ENCODE results near the gene CR1L. TPM values are rescaled to one million over a fixed set of nuclear protein-coding genes. Genes with fewer than 3 reads are reported as not detected.
"Not testable (repeated sequence)": the region's sequence is repeated elsewhere in the genome, so short reads cannot be mapped to it uniquely, and the experiment has no call there.

Gene CR1L
- total RNA-seq, 2 donors from 2014 or later = 0.81 TPM; not detected in 1

DNA sequence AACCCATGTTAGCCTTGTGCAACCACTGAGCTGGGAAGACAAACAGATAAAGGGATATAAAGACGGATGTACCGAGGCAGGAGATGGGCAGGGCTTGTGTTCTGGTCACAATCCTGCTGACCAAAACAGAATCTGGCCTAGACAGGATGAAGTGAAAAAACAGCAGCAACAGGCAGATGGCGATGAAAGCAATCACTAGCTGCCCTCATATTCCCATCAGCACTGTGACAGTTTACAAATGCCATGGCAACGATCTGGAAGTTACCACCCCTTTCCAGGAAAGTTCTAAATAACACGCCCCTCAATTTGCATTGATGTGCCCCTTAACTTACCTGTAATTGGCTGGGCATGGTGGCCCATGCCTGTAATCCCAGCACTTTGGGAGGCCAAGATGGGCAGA, 66.4 kb downstream of the CR1L start:
- Mint-ChIP-seq H3K27me3 (peaks cover 2% of the 10 kb centered on the region), H3K36me3 (ENCODE audit: low read depth) (peaks cover 2% of the 10 kb centered on the region), H3K4me3 (no peak overlapping the region), H3K27ac (no peak overlapping the region), H3K4me1 (no peaks in the 10 kb centered on the region)
- no peaks in the 10 kb centered on the region for H3K9me3 ChIP-seq (ENCODE audit: control insufficient read depth, low read length, poor library complexity, severe bottlenecking)
- DNase-seq (no peak), ATAC-seq (no peak)

DNA sequence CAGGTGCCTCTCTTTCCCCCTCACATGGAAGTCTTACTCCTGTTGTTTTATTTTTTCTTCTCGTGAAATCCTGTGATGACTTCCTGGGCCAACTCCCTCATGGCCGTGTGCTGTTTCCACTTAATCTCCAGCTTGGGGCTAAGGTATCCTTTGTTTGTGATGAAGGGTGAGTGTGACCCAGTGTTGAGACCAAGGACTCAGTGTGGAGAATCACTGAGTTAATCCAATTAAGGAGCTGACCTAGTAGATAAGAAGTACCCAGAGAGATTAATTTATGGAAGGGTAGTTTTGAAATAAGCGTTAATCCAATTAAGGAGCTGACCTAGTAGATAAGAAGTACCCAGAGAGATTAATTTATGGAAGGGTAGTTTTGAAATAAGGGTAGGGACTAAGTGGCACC, 67.8 kb downstream of the CR1L start:
- not testable (repeated sequence) for H3K4me3 Mint-ChIP-seq; H3K4me1 Mint-ChIP-seq; H3K27ac Mint-ChIP-seq; ATAC-seq; H3K36me3 Mint-ChIP-seq (ENCODE audit: low read depth); H3K27me3 Mint-ChIP-seq; H3K9me3 ChIP-seq (ENCODE audit: control insufficient read depth, low read length, poor library complexity, severe bottlenecking); DNase-seq

DNA sequence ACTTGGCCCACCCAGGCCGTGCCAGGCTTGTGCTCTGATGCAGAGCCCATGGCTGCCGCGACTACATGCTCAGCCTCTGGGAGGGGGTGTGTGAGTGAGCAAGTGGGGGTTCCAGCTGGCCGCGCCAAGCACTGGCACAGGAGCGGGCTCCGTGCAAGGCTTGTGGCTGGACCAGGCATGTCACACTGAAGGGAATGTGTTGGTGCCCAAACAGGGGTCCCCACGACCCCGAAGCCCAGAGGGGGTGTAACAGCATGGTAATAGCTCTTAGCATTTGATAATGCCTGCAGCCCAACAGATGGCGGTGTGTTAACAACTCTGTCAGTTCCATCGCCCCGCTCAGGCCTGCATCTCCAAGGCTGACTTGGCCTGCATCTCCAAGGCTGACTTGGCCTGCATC, 68.6 kb downstream of the CR1L start:
- H3K27me3 Mint-ChIP-seq = peaks cover 9% of the 10 kb centered on the region
- H3K9me3 ChIP-seq (ENCODE audit: control insufficient read depth, low read length, poor library complexity, severe bottlenecking) = no peaks in the 10 kb centered on the region
- H3K4me1 Mint-ChIP-seq = no peaks in the 10 kb centered on the region
- H3K27ac Mint-ChIP-seq = no peak overlapping the region
- DNase-seq (no peak), ATAC-seq (no peak)
- H3K4me3 Mint-ChIP-seq = no peak overlapping the region
- peaks cover 2% of the 10 kb centered on the region for H3K36me3 Mint-ChIP-seq (ENCODE audit: low read depth)

DNA sequence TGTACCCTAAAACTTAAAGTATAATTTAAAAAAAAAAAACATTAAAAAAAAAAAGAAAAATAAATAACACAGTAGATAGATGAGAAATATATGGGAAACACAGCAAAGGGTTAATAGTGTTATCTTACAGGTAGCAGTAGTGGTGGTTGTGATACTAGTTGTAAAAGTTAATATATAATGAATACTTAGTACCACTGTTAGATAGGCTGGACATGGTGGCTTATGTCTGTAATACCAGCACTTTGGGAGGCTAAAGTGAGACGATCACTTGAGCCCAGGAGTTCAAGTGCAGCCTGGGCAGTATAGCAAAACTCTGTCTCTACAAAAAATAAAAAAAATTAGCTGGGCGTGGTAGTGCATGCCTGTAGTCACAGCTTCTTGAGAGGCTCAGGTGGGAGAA, 74.3 kb downstream of the CR1L start:
- H3K27ac Mint-ChIP-seq = no peak overlapping the region
- no peak overlapping the region for H3K4me3 Mint-ChIP-seq
- ATAC-seq = no peak
- H3K27me3 Mint-ChIP-seq = peaks cover 9% of the 10 kb centered on the region
- H3K9me3 ChIP-seq (ENCODE audit: control insufficient read depth, low read length, poor library complexity, severe bottlenecking) = no peaks in the 10 kb centered on the region
- DNase-seq = no peak
- H3K36me3 Mint-ChIP-seq (ENCODE audit: low read depth) = peaks cover 2% of the 10 kb centered on the region
- no peaks in the 10 kb centered on the region for H3K4me1 Mint-ChIP-seq

DNA sequence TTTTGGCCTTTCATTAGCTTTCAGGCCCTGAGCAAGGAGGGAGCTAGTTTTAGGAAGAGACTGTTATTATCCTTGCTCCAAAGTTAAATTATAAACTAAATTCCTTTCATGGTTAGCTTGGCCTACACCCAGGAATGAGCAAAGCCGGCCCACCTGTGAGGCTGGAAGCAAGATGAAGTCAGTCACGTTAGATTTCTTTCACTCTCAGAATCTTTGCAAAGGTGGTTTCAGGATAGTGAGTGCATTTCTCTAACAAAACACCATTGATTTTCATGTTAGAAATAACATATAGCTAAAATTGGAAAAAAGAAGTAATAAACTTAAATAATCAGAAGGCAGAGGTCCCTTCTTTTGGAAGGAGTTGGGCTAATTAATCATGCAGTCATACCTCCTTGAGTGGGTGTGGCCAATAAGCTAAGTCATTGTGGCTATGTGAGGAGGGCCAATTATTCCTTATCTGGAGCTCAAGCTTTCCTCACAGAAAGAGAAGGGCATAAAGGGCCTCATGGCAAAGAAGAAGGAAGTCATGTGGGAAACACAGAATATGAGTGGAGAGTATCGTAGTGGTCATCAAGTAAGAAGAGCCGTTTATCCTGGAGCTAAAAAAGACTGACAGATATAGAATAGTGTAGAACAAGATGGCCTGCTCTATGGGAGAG, 83.4 kb downstream of the CR1L start:
- H3K27ac Mint-ChIP-seq; H3K27me3 Mint-ChIP-seq; H3K4me3 Mint-ChIP-seq; ATAC-seq; H3K4me1 Mint-ChIP-seq; H3K36me3 Mint-ChIP-seq (ENCODE audit: low read depth); DNase-seq; H3K9me3 ChIP-seq (ENCODE audit: control insufficient read depth, low read length, poor library complexity, severe bottlenecking): not testable (repeated sequence)

DNA sequence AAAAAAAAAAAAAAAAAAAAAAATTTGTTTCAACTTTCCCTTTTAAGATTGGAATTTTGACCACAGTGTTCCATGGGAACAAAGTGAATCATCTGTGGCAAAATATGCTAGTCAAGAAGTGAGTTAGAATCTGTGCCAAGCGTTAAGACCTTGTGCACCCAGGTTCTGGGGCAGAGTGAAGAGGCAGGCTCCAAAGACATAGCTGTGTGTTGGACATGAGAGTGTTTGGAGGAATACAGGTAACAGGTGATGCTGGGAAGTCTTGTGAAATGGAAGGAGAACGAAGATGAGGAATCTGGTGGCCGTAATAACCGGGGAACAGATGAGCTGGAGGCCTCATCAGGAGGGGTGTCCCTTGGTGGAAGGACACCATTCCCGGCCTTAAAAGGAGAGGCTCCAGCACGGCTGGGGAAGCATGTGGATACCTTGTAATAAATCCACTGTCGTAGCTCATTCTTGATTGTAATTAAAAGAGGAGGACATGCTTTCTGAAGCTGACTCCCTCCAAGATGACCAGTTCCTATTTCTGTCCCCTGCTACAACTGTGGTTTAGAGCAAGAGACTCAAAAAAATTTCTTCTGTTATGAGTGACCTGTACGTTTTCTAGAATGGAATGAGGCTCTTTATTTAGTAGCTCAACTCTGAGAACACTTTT, 92.7 kb downstream of the CR1L start:
- not testable (repeated sequence) for H3K4me3 Mint-ChIP-seq; H3K36me3 Mint-ChIP-seq (ENCODE audit: low read depth); H3K4me1 Mint-ChIP-seq; H3K27ac Mint-ChIP-seq; ATAC-seq; H3K27me3 Mint-ChIP-seq; DNase-seq; H3K9me3 ChIP-seq (ENCODE audit: control insufficient read depth, low read length, poor library complexity, severe bottlenecking)

DNA sequence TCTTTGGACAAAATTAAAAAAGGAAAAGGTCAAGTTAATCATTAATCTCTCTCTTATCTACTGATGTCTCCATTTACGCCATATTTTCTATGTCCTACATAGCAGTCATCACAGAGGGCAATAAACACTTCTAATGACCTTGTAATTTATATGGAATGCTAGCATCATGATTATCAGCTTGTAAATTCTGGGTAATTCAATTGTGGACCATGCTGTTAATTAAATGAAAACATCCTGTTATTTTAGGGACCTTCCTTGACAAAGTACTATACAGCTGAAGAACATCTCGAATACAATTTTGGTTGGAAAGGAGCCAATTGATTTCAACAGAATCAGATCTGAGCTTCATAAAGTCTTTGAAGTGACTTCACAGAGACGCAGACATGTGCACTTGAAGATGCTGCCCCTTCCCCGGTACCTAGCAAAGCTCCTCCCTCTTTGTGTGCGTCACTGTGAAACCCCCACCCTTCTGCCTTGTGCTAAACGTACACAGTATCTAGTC, 93.3 kb downstream of the CR1L start:
- not testable (repeated sequence) for H3K36me3 Mint-ChIP-seq (ENCODE audit: low read depth); H3K9me3 ChIP-seq (ENCODE audit: control insufficient read depth, low read length, poor library complexity, severe bottlenecking); H3K4me1 Mint-ChIP-seq; H3K27ac Mint-ChIP-seq; H3K27me3 Mint-ChIP-seq; DNase-seq; H3K4me3 Mint-ChIP-seq
- peak; percentile 90 for ATAC-seq

DNA sequence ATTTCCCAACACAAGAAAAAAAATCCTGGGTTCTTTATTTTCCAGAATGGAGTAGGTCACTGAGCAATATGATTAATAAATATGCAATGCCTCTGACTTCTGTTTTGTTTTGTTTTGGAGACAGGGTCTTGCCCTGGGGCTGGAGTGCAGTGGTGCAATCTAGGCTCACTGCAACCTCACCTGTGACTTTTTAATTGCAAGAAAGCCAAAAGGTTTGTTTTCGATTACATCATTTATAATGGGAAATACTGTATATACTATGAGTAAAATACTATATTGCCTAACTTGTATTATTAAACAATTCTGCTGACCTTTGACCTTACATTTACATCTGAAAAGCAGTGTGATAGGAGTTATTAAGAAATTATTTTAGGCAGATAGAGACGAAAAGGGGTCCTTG, 95.3 kb downstream of the CR1L start:
- peaks cover 4% of the 10 kb centered on the region for H3K4me1 Mint-ChIP-seq
- H3K27me3 Mint-ChIP-seq = no peaks in the 10 kb centered on the region
- H3K4me3 Mint-ChIP-seq = no peak overlapping the region
- ATAC-seq = no peak
- H3K9me3 ChIP-seq (ENCODE audit: control insufficient read depth, low read length, poor library complexity, severe bottlenecking) = no peaks in the 10 kb centered on the region
- no peak overlapping the region for H3K27ac Mint-ChIP-seq
- no peak for DNase-seq
- H3K36me3 Mint-ChIP-seq (ENCODE audit: low read depth) = no peaks in the 10 kb centered on the region

DNA sequence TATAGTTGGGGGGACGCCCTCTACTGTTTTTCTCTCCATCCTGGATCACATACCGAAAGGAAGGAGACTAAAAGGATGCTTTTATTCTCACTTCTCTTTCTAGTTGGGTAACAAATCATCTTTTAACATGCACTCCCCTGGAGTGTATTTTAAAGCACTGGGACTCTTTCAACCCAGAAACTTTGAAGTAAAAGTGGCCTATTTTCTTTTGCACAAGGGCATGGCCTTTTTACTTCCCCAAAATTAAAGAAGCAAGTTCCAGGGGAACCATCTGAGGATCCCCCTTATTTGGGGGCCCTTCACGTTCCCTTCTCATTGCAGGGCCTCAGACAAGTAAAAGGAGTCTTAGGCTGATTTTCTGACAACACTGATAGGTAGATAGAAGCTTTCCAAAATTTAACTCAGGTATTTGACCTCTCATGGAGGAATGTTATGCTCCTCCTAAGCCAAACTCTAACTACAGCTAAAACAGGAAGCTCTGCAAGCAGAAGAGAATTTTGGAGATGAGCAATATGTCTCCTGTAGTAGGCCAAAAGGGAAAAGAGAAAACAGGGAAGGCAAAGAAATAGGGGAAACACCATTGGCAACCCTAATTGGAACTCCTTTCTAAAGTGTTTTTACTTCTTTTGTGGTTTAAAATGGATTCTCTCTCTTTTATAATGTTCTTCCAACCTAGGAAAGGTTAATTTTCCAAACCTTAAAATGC, 98.1 kb downstream of the CR1L start:
- Mint-ChIP-seq H3K27me3 (no peaks in the 10 kb centered on the region), H3K4me1 (peaks cover 6% of the 10 kb centered on the region), H3K27ac (no peak overlapping the region), H3K4me3 (no peak overlapping the region), H3K36me3 (ENCODE audit: low read depth) (no peaks in the 10 kb centered on the region)
- DNase-seq (no peak), ATAC-seq (no peak)
- no peaks in the 10 kb centered on the region for H3K9me3 ChIP-seq (ENCODE audit: control insufficient read depth, low read length, poor library complexity, severe bottlenecking)

DNA sequence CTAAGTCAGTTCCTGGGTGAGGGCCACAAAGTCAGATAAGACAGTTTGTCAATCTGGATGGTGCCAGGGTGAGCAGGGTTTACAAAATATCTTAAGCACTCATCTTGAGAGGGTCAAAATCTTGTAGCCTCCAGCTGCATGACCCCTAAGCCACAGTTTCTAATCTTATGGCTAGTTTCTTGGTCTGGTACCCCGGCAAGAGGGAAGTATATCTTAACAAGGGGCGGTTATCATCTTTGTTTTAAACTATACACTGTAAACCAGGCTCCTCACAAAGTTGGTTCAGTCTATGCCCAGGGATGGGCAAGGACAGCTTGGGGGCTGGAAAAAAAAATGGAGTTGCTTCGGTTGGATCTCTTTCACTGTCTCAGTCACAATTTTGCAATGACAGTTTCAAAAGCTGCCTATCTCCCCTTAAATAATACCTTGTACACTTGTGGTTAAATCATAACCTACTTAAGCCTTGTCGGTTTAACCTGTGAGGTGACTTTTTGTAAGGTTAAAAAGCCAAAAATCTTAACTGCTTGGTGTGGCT, 99.1 kb downstream of the CR1L start:
- H3K9me3 ChIP-seq (ENCODE audit: control insufficient read depth, low read length, poor library complexity, severe bottlenecking) = no peaks in the 10 kb centered on the region
- Mint-ChIP-seq H3K27me3 (no peaks in the 10 kb centered on the region), H3K36me3 (ENCODE audit: low read depth) (no peaks in the 10 kb centered on the region), H3K4me3 (no peak overlapping the region), H3K4me1 (peaks cover 9% of the 10 kb centered on the region), H3K27ac (no peak overlapping the region)
- DNase-seq (no peak), ATAC-seq (no peak)

DNA sequence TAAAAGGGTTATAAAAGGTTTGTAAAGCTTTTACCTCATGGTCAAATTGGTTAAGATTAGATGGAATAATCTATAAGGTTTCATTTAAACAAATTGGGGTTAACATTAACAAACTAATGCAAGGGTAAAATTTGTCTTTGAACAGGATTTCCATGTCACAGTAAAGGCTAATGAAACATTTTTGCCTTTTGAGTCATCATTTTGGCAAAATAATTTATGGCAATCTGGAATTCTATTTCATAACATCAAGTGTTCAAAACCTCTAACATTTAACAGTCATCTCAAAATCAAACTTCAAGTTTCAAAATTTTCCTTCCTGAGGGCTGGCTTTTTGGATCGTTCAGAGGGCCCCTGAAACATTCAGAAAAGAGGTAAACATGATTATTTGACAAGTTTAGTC, 100.4 kb downstream of the CR1L start:
- Mint-ChIP-seq H3K4me1 (peaks cover 15% of the 10 kb centered on the region), H3K27ac (no peak overlapping the region), H3K4me3 (no peak overlapping the region), H3K27me3 (no peaks in the 10 kb centered on the region), H3K36me3 (ENCODE audit: low read depth) (no peaks in the 10 kb centered on the region)
- no peak for ATAC-seq
- DNase-seq = no peak
- no peaks in the 10 kb centered on the region for H3K9me3 ChIP-seq (ENCODE audit: control insufficient read depth, low read length, poor library complexity, severe bottlenecking)

DNA sequence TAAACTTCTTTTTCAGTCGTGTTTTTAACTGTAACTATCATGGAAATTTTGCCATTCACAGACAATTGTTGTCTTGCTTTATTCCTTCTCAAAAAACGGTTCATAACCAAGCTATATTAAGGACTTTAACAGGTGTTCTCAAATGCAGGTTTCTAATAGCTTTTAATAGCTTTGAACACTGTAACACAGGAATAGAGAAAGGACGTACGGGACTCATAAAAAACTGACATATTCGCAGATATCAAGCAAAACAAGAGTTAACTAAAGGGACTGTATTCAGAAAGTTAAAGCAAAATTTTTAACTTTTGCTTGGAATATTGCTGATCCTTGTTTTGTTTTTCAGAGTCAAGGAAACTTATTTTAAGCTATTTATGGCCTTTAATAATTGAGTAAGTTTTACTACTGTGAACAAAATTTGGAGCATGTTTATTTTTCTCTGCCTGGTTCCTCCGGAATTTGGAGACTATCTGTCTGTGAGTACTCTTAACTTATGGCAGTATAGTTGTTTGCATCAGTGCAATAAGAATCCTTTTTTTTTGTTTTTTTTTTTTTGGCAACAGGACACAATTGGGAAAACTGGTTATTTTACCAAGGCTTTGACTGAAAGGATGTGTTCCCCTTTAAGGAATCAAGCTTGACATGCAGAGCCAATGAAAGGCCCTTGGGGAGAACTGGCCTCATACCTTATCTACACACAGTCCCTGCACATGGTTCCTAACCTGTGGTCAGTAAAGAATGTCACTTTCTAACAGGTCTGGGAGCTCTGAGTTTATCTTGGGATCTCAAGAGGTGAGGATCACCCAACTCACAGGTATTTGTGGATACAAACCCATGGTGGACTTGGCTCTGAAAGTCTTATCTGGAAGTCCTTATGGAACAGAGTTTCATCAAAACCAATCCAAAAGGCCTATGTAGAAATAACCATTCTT, 101.2 kb downstream of the CR1L start:
- no peaks in the 10 kb centered on the region for H3K27me3 Mint-ChIP-seq
- H3K27ac Mint-ChIP-seq = no peak overlapping the region
- DNase-seq (no peak), ATAC-seq (no peak)
- peaks cover 16% of the 10 kb centered on the region for H3K4me1 Mint-ChIP-seq
- H3K36me3 Mint-ChIP-seq (ENCODE audit: low read depth) = no peaks in the 10 kb centered on the region
- no peak overlapping the region for H3K4me3 Mint-ChIP-seq
- no peaks in the 10 kb centered on the region for H3K9me3 ChIP-seq (ENCODE audit: control insufficient read depth, low read length, poor library complexity, severe bottlenecking)
